HepG2 (cell line): ENCODE results near the gene RCHY1. TPM values are rescaled to one million over a fixed set of nuclear protein-coding genes. Genes with fewer than 3 reads are reported as not detected.
"Not testable (repeated sequence)": the region's sequence is repeated elsewhere in the genome, so short reads cannot be mapped to it uniquely, and the experiment has no call there.

Experiments
- ATAC-seq: fragments of 200-7000 bp; cut with Tn5 transposase; 3 replicates; pipeline ENCODE4 v1.9.1; 2020; ENCODE audit warnings: mild to moderate bottlenecking, moderate library complexity
- BruUV-seq: library from RNA; stranded (reverse); fragments of 400-500 nt; replicated peaks from 2 replicates; lab custom pipeline; 2021; lab: Mats Ljungman, UMichigan
- CTCF ChIA-PET: fragments of 300-600 bp; formaldehyde crosslinking; extraction: SDS; loops from one replicate; lab custom pipeline; 2021; ENCODE audit warnings: low total read pairs, inconsistent platforms, low intra/inter-chr PET ratio; lab: Yijun Ruan, JAX
- POLR2A ChIA-PET: fragments of 350-600 bp; sonication (Branson Sonifier 250); formaldehyde crosslinking; loops from one replicate; lab custom pipeline; 2020; ENCODE audit warnings: antibody characterized with exemption, inconsistent platforms; lab: Yijun Ruan, JAX
- DNase-seq: peaks from one replicate; pipeline ENCODE4 v3.0.0-alpha.2; 2015; ENCODE audit warnings: low spot score
- FAIRE-seq: peaks from 3 replicates; lab custom pipeline; 2011; peaks lifted over from hg19 to GRCh38; lab: Jason Lieb, UNC
- H2AFZ ChIP-seq: one replicate; pipeline ENCODE4 v1.6.1; 2011; ENCODE audit warnings: low read length, inconsistent platforms
- H3K27ac ChIP-seq: fragments of 300-600 bp; 3 replicates; pipeline ENCODE4 v1.8.0; 2011; ENCODE audit warnings: mixed run types, mild to moderate bottlenecking, mixed read lengths, low read length, inconsistent platforms; ENCODE audit not compliant: insufficient read depth; ENCODE audit errors: extremely low read length
- H3K27me3 ChIP-seq, 2 experiments: fragments of 200-600 bp in 1 of 2; 2 replicates in 1 of 2; 3 replicates in 1 of 2; pipeline versions ENCODE4 v1.6.0 to v1.8.0; 2011; ENCODE audit warnings: low read length in 2 of 2, mild to moderate bottlenecking in 2 of 2, moderate library complexity in 2 of 2, inconsistent platforms in 1 of 2; ENCODE audit not compliant: insufficient read depth in 2 of 2, control insufficient read depth in 1 of 2
- H3K36me3 ChIP-seq, 2 experiments: fragments of 200-600 bp in 1 of 2; replicated peaks in 1 of 2; 2 replicates in 1 of 2; 3 replicates in 1 of 2; pipeline versions ENCODE4 v1.5.1 to v1.8.0; 2011; ENCODE audit warnings: low read length in 2 of 2, inconsistent platforms in 1 of 2; ENCODE audit not compliant: insufficient read depth in 2 of 2, control insufficient read depth in 1 of 2
- H3K4me1 ChIP-seq: 2 replicates; pipeline ENCODE4 v1.5.1; 2012; ENCODE audit warnings: low read length, inconsistent platforms; ENCODE audit not compliant: insufficient read depth
- H3K4me2 ChIP-seq: 2 replicates; pipeline ENCODE4 v1.6.0; 2011; ENCODE audit warnings: low read depth, low read length, inconsistent platforms
- H3K4me3 ChIP-seq, 3 experiments: fragments of 200-600 bp in 1 of 3; sonication (generic), shearing (Covaris generic) in 1 of 3; replicated peaks in 1 of 3; 2 replicates each; pipeline ENCODE4 v1.5.1; 2011 to 2016; ENCODE audit warnings: low read length in 3 of 3, inconsistent platforms in 2 of 3, low read depth in 2 of 3, mild to moderate bottlenecking in 2 of 3, control low read depth in 1 of 3, mixed read lengths in 1 of 3; ENCODE audit not compliant: insufficient read depth in 1 of 3
- H3K79me2 ChIP-seq: one replicate; pipeline ENCODE4 v1.6.1; 2011; ENCODE audit warnings: low read length, inconsistent platforms; ENCODE audit not compliant: insufficient read depth
- H3K9ac ChIP-seq: 2 replicates; pipeline ENCODE4 v1.6.0; 2011; ENCODE audit warnings: mild to moderate bottlenecking, low read depth, low read length, inconsistent platforms; ENCODE audit not compliant: insufficient read depth
- H3K9me3 ChIP-seq: 2 replicates; pipeline ENCODE4 v1.5.1; 2012; ENCODE audit warnings: mild to moderate bottlenecking, low read length
- H4K20me1 ChIP-seq: 2 replicates; pipeline ENCODE4 v1.6.0; 2011; ENCODE audit warnings: inconsistent platforms, mild to moderate bottlenecking, low read length, moderate library complexity; ENCODE audit not compliant: insufficient read depth
- WGBS: methylation state at CpG from one replicate; pipeline ENCODE4 v1.1.6; 2017; ENCODE audit warnings: low lambda C conversion rate; 5-methylcytosine and 5-hydroxymethylcytosine counted together
- in situ Hi-C: cut with HindIII; loops from 2 replicates; pipeline ENCODE4 v1.10.0; 2017; ENCODE audit warnings: low pct_unique_long_range_greater_than_20kb; ENCODE audit not compliant: extremely low pct_ligation_motif_present
- intact Hi-C: fragments of 100-400 bp; cut with micrococcal nuclease; formaldehyde crosslinking; loops from one replicate; pipeline ENCODE4 v1.10.0; 2022; ENCODE audit not compliant: unreplicated experiment
- polyA plus RNA-seq, 8 experiments: library from polyadenylated mRNA; depleted of rRNA in 3 of 8; stranded (reverse) in 7 of 8; unstranded in 1 of 8; fragments of >200 nt; fragmentation: Illumina TruSeq in 4 of 8; extraction: Trizol in 4 of 8; gene quantifications; 2 replicates each; pipeline versions ENCODE4 v1.2.1 to v1.2.3, GENCODE V29; 2011 to 2016; ENCODE audit warnings: low read depth in 4 of 8, missing spikeins in 1 of 8, mixed read lengths in 1 of 8; ENCODE audit not compliant: insufficient read depth in 1 of 8
- total RNA-seq, 5 experiments: library from RNA; depleted of rRNA; stranded (reverse); fragments of >200 nt; fragmentation: Illumina TruSeq; extraction: Trizol; gene quantifications; 2 replicates each; pipeline ENCODE4 v1.2.3, GENCODE V29; 2016; ENCODE audit warnings: low read depth in 1 of 5

Gene RCHY1
- total and polyA plus RNA-seq, 2 of the 13 experiments (the other 11 are each of a cell fraction or from before 2014, with no cell fraction given), result 19.9 to 30.5 TPM

GRCh38 chr4:75533926-75534325 is 19.7 kb upstream of the RCHY1 start:
- H3K27ac ChIP-seq, CTCF ChIA-PET, FAIRE-seq: not testable (repeated sequence)

GRCh38 chr4:75533339-75533887 is 19.2 kb upstream of the RCHY1 start:
- 96% methylated on average over 4 of the region's 4 CpGs for WGBS
- intact Hi-C loops, H3K9ac ChIP-seq, BruUV-seq, DNase-seq, H3K4me3 ChIP-seq, FAIRE-seq, CTCF ChIA-PET, H3K27ac ChIP-seq, ATAC-seq, H3K4me2 ChIP-seq, H2AFZ ChIP-seq, H3K9me3 ChIP-seq, H3K27me3 ChIP-seq, POLR2A ChIA-PET, H3K4me1 ChIP-seq, H4K20me1 ChIP-seq, H3K79me2 ChIP-seq, in situ Hi-C loops: not testable (repeated sequence)
- H3K36me3 ChIP-seq, result peaks cover 0 to 17% of the 10 kb centered on the region in 2 experiments; a peak in 2 of 5 replicates

More at GRCh38 chr4:75533926-75534325, 19.7 kb upstream of the RCHY1 start:
- intact Hi-C loops, H3K4me1 ChIP-seq, ATAC-seq, DNase-seq, POLR2A ChIA-PET, H4K20me1 ChIP-seq, H3K27me3 ChIP-seq, BruUV-seq, in situ Hi-C loops, H3K9ac ChIP-seq, H3K4me3 ChIP-seq, H2AFZ ChIP-seq, H3K4me2 ChIP-seq, H3K79me2 ChIP-seq, H3K9me3 ChIP-seq: not testable (repeated sequence)
- H3K36me3 ChIP-seq, result peaks cover 0 to 17% of the 10 kb centered on the region in 2 experiments; a peak in 2 of 5 replicates

- H3K9me3 ChIP-seq, H4K20me1 ChIP-seq, ATAC-seq, H3K9ac ChIP-seq, H3K27ac ChIP-seq, H2AFZ ChIP-seq, DNase-seq, FAIRE-seq, CTCF ChIA-PET, H3K79me2 ChIP-seq, H3K4me1 ChIP-seq, H3K4me3 ChIP-seq, in situ Hi-C loops, H3K4me2 ChIP-seq, H3K27me3 ChIP-seq, BruUV-seq, intact Hi-C loops: not testable (repeated sequence)
- POLR2A ChIA-PET, result interaction anchor here (1.8 kb wide), 1 partner anchor 17 kb away, joined by 4 read pairs; the partner anchor contains the start of genes RCHY1 and THAP6
- H3K36me3 ChIP-seq, result peaks cover 2 to 34% of the 10 kb centered on the region in 2 experiments; a peak in 4 of 5 replicates
- WGBS, result 97% methylated on average over 7 of the region's 7 CpGs
Observed at GRCh38 chr4:75531536-75532143, 17.4 kb upstream of the RCHY1 start.
